ENCODE data around the gene DCBLD1.

DNA sequence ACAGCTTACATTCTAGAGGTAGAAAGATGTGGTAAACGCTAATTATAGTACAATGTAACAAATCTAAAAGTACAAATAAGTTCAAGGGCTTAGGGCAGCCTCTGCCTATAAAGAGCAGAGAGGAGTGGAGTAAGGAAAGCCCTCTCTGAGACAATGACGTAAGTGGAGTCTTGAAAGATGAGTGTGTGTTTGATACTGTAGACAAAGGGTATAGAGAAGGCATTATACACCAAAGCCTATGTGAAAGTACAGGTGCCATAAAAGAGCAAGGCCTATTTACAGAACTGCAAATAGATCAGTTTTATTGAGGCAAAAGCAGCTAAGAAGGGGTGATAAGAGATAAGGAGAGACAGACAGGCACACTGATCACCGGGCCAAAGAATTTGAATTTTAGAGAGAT, 108.9 kb downstream of the DCBLD1 start:
- TF ChIP-seq, protein P1, sequence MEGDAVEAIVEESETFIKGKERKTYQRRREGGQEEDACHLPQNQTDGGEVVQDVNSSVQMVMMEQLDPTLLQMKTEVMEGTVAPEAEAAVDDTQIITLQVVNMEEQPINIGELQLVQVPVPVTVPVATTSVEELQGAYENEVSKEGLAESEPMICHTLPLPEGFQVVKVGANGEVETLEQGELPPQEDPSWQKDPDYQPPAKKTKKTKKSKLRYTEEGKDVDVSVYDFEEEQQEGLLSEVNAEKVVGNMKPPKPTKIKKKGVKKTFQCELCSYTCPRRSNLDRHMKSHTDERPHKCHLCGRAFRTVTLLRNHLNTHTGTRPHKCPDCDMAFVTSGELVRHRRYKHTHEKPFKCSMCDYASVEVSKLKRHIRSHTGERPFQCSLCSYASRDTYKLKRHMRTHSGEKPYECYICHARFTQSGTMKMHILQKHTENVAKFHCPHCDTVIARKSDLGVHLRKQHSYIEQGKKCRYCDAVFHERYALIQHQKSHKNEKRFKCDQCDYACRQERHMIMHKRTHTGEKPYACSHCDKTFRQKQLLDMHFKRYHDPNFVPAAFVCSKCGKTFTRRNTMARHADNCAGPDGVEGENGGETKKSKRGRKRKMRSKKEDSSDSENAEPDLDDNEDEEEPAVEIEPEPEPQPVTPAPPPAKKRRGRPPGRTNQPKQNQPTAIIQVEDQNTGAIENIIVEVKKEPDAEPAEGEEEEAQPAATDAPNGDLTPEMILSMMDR (optimal IDR thresholded peaks at IDR 0.05 in 1 of 3, IDR thresholded peaks at IDR 0.05 in 1 of 3, conservative IDR thresholded peaks at IDR 0.05 in 1 of 3; ENCODE audit: extremely low read depth in 1 of 3, insufficient read depth in 2 of 3, low read length in 3 of 3): no peak
- TF ChIP-seq EZH2 (IDR thresholded peaks at IDR 0.05; ENCODE audit: low read length): no peak

Measured in keratinocyte (primary cell).